ENCODE measurements around the gene CTNNA1.
A peak's percentile ranks its signal among the peaks of the same experiment; 100 is the strongest.

Gene CTNNA1

DNA sequence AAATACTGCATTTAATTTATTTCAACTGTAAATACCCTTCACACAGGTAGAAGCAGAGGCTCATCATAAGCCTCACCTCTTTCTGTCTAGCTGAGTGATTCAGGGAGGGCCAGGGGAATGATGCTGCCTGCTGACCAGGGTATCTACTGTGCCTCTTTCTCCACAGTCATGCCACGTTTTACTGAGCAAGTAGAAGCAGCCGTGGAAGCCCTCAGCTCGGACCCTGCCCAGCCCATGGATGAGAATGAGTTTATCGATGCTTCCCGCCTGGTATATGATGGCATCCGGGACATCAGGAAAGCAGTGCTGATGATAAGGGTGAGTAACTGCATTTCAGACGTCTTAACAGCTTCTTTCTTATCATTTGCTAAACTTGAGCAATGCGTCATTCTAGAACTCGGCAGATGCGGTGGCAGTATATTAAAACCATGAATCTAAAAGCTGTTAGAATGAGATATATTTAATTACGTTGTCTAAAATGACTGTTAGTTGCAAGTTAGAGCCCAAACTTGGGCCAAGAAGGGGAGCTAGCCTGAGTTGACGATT is 171.9 kb downstream of the CTNNA1 start:
- Mint-ChIP-seq H3K9me3 (no peaks in the 10 kb centered on the region), H3K36me3 (peaks cover 34% of the 10 kb centered on the region), H3K4me1 (no peaks in the 10 kb centered on the region), H3K27ac (no peak overlapping the region), H3K4me3 (no peak overlapping the region)
- no peak for ATAC-seq
- DNase-seq (ENCODE audit: low spot score in 2 of 2) = no peak

DNA sequence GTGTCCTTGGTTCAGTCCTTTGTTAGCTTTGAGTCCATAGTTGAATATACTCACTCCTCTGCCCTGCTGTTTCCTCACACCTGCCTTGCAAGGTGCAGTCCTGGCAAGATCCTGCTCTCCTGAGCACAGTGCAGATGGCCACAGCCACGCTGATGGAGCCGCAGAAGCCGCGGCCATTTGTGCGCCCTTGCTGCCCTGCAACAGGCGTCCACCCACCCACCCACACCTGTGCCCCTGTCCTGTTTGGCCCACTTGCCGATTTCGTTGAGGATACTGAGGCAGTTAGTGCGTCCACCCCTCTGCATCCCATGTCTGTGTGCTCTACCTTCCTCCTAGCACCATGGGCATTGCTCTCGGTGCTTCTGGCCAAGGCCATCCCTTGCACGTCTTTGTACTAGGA is 173.0 kb downstream of the CTNNA1 start:
- H3K36me3 Mint-ChIP-seq = peaks cover 45% of the 10 kb centered on the region

DNA sequence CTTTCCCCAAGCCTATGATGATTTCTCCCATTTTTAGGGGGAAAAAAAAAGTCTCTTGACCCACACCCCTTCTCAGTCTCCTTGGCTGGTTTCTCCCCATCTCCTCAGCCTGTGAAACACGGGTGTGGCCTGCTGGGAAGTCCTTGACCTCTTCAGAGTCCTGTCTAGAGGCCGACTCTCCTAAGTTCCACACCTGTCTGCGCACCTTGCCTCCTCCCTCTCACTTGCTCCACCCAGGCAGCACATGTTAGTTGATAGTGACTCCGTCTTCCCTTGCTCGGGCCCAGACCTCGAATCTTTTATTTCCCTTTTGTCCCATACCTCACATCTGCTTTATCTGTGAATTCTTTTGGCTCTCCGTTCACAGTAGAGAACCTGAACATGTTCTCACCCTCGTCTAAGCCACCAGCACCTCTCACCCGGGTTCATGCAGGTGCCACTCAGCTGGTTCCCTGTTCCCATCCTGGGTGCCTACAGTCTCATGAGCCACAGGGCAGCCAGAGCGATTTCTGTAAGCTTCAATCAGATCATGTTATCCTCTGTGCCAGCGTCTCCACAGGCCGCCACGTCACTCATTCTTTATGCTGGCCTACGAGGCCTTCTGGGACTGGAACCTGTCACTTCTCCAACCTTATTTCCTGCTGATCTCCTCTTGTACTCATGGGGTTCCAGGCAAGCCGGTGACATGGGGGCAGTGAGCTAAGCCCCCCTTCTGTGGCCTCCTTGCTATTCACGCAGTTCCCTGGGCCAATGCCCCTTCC is 173.6 kb downstream of the CTNNA1 start:
- Mint-ChIP-seq H3K4me1 (no peaks in the 10 kb centered on the region), H3K27ac (no peak overlapping the region), H3K9me3 (no peaks in the 10 kb centered on the region), H3K36me3 (peaks cover 51% of the 10 kb centered on the region), H3K4me3 (no peak overlapping the region)
- DNase-seq (ENCODE audit: low spot score in 2 of 2) (no peak), ATAC-seq (no peak)

More for the DNA sequence above, 173.0 kb downstream of the CTNNA1 start:
- Mint-ChIP-seq H3K4me1 (no peaks in the 10 kb centered on the region), H3K4me3 (no peak overlapping the region), H3K27ac (no peak overlapping the region), H3K9me3 (no peaks in the 10 kb centered on the region)
- DNase-seq (ENCODE audit: low spot score in 2 of 2) = no peak
- no peak for ATAC-seq

DNA sequence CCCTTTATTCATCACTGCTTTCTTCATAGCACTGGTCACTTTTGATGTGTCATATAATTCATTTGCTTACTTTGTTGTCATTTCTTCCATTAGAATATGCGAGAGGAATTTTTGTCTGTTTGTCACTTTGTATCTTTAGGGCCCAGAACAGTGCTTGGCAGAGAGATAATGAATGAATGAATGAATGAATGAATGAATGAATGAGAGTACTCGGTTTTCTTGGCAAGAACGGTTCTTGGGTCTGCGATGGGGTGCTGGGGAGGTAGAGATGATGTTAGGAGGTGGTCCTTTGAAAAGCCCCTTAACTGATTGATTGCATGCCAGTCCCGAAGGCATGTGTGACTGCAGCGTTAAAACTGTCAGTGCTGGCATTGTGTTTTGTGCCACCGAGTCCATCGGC is 174.3 kb downstream of the CTNNA1 start:
- peaks cover 56% of the 10 kb centered on the region for H3K36me3 Mint-ChIP-seq
- DNase-seq (ENCODE audit: low spot score in 2 of 2) = no peak
- H3K27ac Mint-ChIP-seq = no peak overlapping the region
- H3K4me1 Mint-ChIP-seq = no peaks in the 10 kb centered on the region
- no peak for ATAC-seq
- H3K4me3 Mint-ChIP-seq = no peak overlapping the region
- no peaks in the 10 kb centered on the region for H3K9me3 Mint-ChIP-seq

DNA sequence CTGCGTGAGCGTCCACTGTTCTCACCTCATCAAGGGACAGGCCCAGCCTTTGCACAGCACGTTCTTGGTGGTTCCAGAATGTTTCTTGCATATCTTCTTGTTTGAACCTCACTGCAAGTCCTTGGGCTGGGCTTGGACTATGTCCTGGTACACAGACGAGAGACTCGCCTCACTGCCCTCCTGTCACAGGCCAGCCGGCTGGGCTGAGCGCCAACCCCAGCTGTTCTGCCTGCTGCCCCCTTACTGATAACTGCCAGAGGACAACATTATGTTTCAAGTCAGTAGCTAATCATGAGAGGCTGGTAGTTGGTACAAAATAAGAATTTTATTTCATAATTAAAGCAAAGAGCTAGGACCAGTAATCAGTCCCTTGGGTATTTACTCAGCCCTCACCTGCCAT is 174.8 kb downstream of the CTNNA1 start:
- no peak for DNase-seq (ENCODE audit: low spot score in 2 of 2)
- H3K36me3 Mint-ChIP-seq = peaks cover 61% of the 10 kb centered on the region
- H3K27ac Mint-ChIP-seq = no peak overlapping the region
- H3K9me3 Mint-ChIP-seq = no peaks in the 10 kb centered on the region
- no peak for ATAC-seq
- no peak overlapping the region for H3K4me3 Mint-ChIP-seq
- H3K4me1 Mint-ChIP-seq = no peaks in the 10 kb centered on the region

DNA sequence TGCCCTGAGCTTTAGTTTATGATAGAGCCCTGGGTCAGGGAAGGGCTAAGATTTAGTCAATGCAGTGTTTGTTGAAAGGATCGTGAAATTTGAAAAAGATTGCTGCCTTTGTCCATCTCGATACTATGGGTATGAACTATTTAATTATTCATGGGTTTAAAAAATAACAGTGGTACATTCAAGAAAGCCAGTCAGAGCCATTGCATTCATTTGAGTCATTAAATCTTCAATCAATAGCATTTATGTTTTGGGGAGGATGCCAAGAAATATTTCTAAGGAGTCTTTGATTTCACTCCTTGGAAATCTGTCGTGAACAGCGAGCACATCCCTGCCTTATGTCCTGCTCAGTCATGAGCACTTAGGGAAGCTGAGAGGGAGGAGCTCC is 176.3 kb downstream of the CTNNA1 start:
- Mint-ChIP-seq H3K4me1 (no peaks in the 10 kb centered on the region), H3K9me3 (no peaks in the 10 kb centered on the region), H3K27ac (peak overlapping the region; percentile 41), H3K4me3 (no peak overlapping the region), H3K36me3 (peaks cover 68% of the 10 kb centered on the region)
- ATAC-seq (no peak), DNase-seq (ENCODE audit: low spot score in 2 of 2) (no peak)

DNA sequence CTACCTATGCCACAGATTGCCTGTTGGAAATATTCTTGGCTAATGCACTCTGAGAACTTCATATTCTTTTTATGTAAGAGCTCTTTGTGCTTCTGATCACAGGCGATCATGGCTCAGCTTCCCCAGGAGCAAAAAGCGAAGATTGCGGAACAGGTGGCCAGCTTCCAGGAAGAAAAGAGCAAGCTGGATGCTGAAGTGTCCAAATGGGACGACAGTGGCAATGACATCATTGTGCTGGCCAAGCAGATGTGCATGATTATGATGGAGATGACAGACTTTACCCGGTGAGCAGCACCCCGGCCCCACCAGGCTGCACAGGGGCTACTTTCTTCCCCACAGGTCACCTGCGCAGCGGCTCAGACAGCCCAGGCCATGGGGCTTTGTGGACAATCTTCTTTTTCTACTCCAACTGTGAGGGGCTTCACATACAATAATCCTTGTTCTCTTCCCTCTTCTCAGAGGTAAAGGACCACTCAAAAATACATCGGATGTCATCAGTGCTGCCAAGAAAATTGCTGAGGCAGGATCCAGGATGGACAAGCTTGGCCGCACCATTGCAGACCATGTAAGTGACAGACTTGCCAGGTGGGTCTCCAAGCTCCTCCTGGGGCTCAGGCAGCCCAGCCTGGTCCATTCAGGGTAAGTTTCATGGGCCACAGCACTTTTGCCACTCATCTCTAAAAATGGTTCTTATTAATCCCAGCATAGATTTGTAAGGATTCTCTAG is 177.3 kb downstream of the CTNNA1 start:
- H3K9me3 Mint-ChIP-seq = no peaks in the 10 kb centered on the region

DNA sequence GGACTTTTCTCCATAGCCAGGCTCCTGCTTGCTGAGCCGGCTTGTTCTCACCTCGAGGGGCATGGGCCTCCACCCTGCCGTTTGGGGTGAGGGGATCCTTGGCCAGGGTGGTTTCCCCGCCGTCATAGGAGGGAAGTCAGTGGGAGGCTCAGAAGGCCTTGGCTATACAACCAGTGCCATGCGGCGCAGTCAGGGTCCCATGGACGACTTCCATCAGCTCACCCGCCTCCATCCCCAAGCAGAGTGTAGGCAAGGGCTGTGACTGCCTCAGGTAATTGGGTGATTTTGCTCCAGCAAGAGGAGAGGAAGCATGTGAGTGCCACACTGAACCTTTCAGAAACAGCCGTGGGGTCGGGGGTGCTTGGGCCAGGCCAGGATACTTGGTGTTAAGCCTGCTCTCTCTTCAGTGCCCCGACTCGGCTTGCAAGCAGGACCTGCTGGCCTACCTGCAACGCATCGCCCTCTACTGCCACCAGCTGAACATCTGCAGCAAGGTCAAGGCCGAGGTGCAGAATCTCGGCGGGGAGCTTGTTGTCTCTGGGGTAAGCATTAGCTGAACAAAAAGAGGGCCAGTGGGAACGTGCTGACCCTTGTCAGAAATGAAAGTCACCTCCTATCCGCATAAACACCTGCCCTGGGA is 179.1 kb downstream of the CTNNA1 start:
- H3K36me3 Mint-ChIP-seq = peaks cover 52% of the 10 kb centered on the region
- no peak overlapping the region for H3K4me3 Mint-ChIP-seq
- H3K4me1 Mint-ChIP-seq = no peaks in the 10 kb centered on the region
- no peak overlapping the region for H3K27ac Mint-ChIP-seq
- no peaks in the 10 kb centered on the region for H3K9me3 Mint-ChIP-seq
- ATAC-seq (no peak), DNase-seq (ENCODE audit: low spot score in 2 of 2) (no peak)

More for the DNA sequence above, 177.3 kb downstream of the CTNNA1 start:
- ATAC-seq = no peak
- H3K4me3 Mint-ChIP-seq = no peak overlapping the region
- DNase-seq (ENCODE audit: low spot score in 2 of 2) = no peak
- H3K27ac Mint-ChIP-seq = no peak overlapping the region
- peaks cover 69% of the 10 kb centered on the region for H3K36me3 Mint-ChIP-seq
- H3K4me1 Mint-ChIP-seq = no peaks in the 10 kb centered on the region

DNA sequence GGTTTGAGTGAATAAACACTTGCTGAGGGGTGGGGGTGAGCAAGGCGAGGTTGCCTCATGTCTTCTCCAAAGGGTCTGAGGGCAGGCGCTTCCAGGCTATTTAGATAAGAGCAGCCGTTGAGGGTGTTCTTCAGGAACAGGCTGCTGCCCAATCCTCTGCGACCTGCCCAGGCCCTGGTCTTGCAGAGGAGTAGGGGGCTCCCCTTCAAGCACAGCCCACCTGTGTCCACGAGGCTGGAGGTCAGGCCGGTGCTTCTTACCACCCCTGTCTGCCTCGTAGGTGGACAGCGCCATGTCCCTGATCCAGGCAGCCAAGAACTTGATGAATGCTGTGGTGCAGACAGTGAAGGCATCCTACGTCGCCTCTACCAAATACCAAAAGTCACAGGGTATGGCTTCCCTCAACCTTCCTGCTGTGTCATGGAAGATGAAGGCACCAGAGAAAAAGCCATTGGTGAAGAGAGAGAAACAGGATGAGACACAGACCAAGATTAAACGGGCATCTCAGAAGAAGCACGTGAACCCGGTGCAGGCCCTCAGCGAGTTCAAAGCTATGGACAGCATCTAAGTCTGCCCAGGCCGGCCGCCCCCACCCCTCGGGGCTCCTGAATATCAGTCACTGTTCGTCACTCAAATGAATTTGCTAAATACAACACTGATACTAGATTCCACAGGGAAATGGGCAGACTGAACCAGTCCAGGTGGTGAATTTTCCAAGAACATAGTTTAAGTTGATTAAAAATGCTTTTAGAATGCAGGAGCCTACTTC is 180.5 kb downstream of the CTNNA1 start:
- no peak overlapping the region for H3K27ac Mint-ChIP-seq
- no peak for ATAC-seq

DNA sequence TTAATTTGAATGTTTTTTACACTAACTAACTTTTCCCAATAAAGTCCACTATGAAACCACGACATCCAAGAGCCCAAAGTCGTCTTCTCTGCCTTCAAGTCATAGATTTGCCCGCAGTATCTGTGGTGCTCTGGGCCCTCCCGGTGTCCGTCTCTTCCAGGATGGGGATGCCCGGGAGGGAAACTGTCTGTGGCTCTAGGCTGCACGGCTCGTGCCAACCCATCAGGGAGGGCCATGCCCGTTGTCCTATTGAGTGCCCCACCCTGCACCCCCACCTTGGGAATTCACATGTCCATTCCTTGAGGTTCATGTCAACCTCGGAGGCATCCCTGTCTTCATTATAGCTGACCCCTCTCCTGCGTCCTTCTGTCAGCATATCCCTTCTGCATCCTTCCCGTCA is 181.7 kb downstream of the CTNNA1 start:
- DNase-seq (ENCODE audit: low spot score in 2 of 2) (no peak), ATAC-seq (no peak)
- Mint-ChIP-seq H3K27ac (peak overlapping the region; percentile 30), H3K4me1 (no peaks in the 10 kb centered on the region), H3K36me3 (peaks cover 54% of the 10 kb centered on the region), H3K4me3 (no peak overlapping the region), H3K9me3 (no peaks in the 10 kb centered on the region)

More for the DNA sequence above, 180.5 kb downstream of the CTNNA1 start:
- no peaks in the 10 kb centered on the region for H3K9me3 Mint-ChIP-seq
- no peak for DNase-seq (ENCODE audit: low spot score in 2 of 2)
- peaks cover 59% of the 10 kb centered on the region for H3K36me3 Mint-ChIP-seq
- H3K4me3 Mint-ChIP-seq = no peak overlapping the region
- H3K4me1 Mint-ChIP-seq = no peaks in the 10 kb centered on the region

DNA sequence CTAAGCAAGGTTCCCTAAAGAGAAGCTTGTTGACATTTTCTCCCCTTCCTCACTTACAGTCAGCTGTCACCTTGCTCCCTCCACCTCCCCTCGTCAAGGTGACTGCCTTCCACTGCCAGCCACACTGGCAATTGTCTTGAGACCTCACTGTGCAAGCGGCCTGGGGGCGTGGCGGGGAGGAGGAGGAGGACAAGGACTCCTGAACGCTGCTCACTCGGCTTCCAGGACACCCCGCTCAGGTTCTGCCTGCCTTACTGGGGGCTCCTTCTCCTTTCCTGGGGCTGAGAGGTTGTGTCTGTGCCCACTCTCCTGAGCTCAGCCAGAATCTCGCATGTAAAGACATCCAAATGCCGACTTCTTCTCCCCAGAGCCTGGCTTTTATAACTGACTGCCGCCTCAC is 182.2 kb downstream of the CTNNA1 start:
- no peak for ATAC-seq
- Mint-ChIP-seq H3K27ac (peak overlapping the region; percentile 30), H3K4me1 (no peaks in the 10 kb centered on the region), H3K9me3 (no peaks in the 10 kb centered on the region), H3K36me3 (peaks cover 49% of the 10 kb centered on the region), H3K4me3 (no peak overlapping the region)
- DNase-seq (ENCODE audit: low spot score in 2 of 2) = no peak

DNA sequence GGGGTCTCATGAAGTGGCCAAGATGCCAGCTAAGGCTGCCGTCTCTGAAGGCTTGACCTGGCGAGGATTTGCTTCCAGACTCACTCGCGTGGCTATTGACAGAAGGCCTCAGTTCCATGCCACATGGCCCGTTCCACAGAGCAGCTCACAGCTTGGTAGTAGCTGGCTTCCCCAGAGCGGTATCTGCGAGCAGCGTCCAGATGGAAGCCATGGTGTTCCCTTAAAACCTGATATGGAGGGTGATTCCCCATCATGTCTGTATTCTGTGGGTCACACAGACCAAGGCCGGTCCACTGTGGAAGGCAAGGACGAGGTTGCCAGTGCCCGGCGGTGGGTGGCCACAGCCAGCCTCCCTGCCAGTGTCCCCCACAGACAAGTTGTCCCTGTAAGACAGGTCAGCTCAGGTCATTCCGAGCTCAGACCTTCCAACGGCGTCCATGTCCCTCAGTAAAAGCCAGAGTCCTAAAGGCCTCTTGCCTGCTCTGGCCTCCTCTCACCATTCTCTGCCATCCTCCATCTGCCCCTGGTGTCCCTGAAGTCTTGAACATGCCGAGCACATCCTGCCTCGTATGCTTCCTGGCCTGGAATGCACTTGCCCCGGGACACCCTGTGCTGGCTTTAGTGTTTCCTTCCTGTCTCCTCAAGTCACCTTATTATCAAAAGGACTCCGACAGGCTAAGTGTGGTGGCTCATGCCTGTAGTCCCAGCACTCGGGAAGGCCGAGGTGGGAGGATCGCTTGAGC is 183.2 kb downstream of the CTNNA1 start:
- no peak overlapping the region for H3K4me3 Mint-ChIP-seq
- H3K27ac Mint-ChIP-seq = peak overlapping the region; percentile 30
- no peaks in the 10 kb centered on the region for H3K9me3 Mint-ChIP-seq
- DNase-seq (ENCODE audit: low spot score in 2 of 2) (no peak), ATAC-seq (no peak)
- no peaks in the 10 kb centered on the region for H3K4me1 Mint-ChIP-seq
- peaks cover 40% of the 10 kb centered on the region for H3K36me3 Mint-ChIP-seq

DNA sequence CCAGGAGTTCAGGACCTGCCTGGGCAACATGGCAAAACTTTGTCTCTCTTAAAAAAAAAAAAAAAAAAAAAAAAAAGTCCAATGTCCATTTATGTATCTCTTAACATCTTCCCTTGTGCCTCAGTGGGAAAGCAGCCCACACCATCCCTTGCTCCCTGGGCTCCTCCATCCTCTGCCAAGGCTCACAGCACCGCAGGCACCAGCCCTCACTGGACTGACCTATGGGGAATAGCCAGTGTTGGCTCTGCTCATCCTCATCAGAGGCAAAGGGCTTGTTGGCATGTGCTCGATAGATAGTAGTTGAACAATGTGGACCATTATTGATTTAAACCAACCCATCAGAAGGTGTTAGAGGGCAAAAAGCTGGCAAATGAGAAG is 183.7 kb downstream of the CTNNA1 start:
- Mint-ChIP-seq H3K9me3 (no peaks in the 10 kb centered on the region), H3K36me3 (peaks cover 34% of the 10 kb centered on the region), H3K27ac (no peak overlapping the region), H3K4me1 (no peaks in the 10 kb centered on the region), H3K4me3 (no peak overlapping the region)
- ATAC-seq (no peak), DNase-seq (ENCODE audit: low spot score in 2 of 2) (no peak)

Data from stimulated activated effector memory CD8-positive, alpha-beta T cell treated with anti-CD3 and anti-CD28 coated beads, Interleukin-12 subunit alpha, Interleukin-12 subunit beta, amount 100 ng/mL, for 72 hours (primary cell).